HG03575 (cell line): ENCODE results near the gene EXOC7.
"Not testable (repeated sequence)": the region's sequence is repeated elsewhere in the genome, so short reads cannot be mapped to it uniquely, and the experiment has no call there.

Source experiments
- ATAC-seq: cut with Tn5 transposase; IDR thresholded peaks from one replicate; pipeline ENCODE4 v1.9.1; 2021; ENCODE audit not compliant: unreplicated experiment, insufficient number of reproducible peaks, low FRiP score; ENCODE audit errors: extremely low read depth

The EXOC7 gene

DNA sequence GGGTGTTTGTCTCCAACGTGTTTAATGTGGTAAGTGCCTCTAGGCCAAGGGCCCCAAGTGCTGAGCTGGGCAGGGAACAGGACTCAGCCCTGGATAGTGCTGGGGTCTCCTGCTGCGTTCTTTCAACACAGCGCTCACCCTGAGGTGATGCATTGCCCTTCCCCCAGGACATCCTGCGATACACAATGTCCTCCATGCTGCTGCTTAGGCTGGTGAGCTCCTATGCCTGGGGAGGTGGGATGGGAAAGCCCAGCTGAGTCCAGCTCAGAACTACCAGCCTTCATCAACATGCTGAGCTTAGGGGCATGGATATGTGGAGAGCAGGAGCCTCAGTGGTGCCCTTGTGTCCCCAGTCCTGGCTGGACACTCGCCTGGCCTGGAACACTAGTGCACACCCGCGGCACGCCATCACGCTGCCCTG is 24.0 kb downstream of the EXOC7 start:
- no peak for ATAC-seq

DNA sequence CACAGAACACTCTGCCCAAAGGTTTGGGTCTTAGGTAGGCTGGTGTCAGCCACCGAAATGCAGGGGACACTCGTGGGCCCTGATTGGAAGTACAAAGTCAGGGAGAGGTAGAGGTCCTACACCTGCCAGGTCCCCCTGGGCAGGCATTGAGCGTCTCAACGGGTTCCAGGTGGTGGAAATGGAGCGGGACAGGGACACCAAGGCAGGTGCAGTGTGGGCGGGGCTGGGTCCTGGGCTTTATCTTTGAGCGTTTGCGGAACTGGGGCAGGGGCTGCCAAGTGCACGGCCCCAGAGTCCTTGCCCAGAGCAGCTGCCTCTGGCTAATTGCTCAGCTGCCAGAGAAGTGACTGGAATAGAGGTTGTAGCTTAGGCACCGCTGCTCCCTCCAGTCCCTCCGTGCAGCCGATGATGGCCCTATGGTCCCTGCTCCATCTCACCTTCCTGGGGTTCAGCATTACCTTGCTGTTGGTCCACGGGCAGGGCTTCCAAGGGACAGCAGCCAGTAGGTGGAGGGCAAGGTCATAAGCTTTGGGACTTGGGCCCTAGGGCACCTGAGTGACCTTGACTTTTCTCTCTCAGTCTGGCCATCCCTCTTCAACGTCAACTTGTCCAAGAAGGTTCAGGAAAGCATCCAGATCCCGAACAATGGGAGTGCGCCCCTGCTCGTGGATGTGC is 24.6 kb downstream of the EXOC7 start, which contains the start of gene ZACN:
Gene ZACN, plus strand, starts transcription at position 323 of the 675 bp plus-strand sequence. Its CDS starts 83 bp downstream, at position 406.
- ATAC-seq = no peak

DNA sequence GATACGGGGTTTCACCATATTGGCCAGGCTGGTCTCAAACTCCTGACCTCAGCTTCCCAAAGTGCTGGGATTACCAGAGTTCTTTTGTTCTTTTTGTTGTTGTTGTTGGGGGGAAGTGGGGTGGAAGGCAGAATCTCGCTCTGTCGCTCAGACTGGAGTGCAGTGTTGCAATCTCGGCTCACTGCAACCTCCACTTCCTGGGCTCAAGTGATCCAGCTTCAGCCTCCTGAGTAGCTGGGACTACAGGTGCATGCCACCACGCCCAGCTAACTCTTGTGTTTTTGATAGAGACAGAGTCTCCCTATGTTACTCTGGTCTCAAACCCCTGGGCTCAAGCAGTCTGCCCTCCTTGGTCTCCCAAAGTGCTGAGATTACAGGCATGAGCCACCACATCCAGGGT is 25.2 kb downstream of the EXOC7 start:
- ATAC-seq = not testable (repeated sequence)

DNA sequence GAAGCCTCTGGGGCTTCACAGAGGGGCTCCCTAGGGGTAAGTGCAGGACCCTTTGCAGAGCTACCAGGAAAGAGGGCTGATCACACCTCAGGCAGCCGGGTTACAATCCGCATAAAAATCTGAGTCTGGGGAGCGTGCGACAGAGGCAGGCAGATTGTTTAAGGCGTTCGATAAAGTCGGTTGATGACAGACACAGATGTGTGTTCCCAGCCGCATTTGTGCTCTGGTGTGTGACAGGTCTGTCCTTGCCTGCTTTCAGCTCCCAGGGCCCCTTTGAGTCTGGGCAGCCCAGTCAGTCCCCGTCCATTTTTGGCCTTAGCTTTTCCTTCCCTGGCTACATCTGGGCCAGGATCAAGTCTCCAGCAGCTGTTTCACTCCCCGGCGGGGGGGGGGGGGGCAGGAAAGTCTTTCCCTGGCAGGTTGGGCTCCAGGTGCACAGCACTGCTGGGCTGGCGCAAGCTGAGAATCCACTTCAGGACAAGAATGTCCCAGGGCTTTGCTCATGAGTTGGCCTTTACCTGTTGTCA is 25.9 kb downstream of the EXOC7 start:
- no peak for ATAC-seq

DNA sequence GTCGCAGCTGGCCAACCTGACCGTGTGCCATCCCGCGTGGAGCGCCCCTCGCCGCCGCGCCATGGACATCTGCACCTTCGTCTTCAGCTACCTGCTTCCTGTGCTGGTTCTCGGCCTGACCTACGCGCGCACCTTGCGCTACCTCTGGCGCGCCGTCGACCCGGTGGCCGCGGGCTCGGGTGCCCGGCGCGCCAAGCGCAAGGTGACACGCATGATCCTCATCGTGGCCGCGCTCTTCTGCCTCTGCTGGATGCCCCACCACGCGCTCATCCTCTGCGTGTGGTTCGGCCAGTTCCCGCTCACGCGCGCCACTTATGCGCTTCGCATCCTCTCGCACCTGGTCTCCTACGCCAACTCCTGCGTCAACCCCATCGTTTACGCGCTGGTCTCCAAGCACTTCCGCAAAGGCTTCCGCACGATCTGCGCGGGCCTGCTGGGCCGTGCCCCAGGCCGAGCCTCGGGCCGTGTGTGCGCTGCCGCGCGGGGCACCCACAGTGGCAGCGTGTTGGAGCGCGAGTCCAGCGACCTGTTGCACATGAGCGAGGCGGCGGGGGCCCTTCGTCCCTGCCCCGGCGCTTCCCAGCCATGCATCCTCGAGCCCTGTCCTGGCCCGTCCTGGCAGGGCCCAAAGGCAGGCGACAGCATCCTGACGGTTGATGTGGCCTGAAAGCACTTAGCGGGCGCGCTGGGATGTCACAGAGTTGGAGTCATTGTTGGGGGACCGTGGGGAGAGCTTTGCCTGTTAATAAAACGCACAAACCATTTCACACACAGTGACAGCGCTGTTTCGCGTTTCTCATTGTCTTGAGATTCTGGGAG is 26.6 kb downstream of the EXOC7 start:
- ATAC-seq = no peak

DNA sequence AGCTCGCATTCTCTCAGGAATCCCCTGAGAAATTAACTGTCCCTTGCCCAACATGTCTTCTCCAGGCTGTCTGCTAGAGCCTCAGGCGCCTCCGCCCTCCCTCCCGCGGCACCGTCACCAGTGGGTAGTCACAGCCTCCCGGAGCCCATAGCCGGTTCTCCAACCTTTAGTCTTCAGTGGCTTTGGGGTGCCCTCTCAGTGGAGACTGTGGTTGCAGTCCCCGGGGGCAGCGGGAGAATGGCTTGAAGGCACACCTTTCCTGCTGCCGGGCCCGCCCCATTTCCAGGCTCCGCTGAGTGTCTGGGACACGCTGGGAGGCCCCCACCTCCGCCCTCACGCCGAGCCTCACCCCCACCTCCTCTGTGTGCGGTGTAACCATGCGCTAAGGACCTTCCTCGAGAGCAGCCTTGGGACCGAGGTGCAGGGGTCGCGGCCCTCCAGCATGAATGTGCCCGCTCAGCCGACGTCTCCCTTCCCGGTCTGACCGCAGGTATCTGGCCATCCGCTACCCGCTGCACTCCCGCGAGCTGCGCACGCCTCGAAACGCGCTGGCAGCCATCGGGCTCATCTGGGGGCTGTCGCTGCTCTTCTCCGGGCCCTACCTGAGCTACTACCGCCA is 27.3 kb downstream of the EXOC7 start:
- ATAC-seq = no peak

DNA sequence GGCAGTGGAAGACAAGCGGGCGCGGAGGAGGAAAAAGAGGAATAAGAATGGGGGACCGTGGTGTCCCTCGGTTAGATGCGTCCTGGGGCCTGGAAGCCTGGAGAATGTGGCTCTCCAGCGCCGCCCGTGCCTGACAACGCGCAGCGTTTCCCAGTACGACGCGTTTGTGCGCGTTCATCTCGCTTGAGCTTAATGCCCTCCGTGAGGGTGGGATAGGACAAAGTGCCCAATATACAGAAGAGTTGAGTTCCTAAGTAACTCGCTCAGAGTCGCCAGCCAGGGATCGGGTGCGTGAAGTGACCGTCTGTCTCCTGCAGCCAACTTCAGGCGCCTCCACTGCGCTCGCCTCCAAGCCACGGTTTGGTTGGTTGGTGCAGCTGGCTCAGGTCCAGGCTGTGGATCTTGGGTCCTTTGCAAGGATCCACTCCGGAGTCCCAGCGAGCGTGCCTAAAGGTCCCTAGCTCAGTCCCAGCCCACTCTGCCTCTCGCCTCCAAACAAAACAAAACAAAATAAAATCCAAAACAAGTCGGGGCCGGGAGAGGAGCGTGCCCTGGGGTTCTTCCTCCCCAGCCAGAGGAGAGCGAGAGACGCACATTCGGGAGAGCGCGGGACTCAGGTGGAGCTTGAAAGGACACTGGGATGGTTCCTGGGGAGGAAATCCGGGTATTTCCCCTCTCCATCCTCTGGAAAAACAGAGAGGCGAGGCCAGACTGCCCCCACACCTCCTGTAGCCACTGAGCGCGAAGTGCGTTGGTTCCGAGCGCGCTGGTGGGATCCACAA is 28.0 kb downstream of the EXOC7 start:
- no peak for ATAC-seq

DNA sequence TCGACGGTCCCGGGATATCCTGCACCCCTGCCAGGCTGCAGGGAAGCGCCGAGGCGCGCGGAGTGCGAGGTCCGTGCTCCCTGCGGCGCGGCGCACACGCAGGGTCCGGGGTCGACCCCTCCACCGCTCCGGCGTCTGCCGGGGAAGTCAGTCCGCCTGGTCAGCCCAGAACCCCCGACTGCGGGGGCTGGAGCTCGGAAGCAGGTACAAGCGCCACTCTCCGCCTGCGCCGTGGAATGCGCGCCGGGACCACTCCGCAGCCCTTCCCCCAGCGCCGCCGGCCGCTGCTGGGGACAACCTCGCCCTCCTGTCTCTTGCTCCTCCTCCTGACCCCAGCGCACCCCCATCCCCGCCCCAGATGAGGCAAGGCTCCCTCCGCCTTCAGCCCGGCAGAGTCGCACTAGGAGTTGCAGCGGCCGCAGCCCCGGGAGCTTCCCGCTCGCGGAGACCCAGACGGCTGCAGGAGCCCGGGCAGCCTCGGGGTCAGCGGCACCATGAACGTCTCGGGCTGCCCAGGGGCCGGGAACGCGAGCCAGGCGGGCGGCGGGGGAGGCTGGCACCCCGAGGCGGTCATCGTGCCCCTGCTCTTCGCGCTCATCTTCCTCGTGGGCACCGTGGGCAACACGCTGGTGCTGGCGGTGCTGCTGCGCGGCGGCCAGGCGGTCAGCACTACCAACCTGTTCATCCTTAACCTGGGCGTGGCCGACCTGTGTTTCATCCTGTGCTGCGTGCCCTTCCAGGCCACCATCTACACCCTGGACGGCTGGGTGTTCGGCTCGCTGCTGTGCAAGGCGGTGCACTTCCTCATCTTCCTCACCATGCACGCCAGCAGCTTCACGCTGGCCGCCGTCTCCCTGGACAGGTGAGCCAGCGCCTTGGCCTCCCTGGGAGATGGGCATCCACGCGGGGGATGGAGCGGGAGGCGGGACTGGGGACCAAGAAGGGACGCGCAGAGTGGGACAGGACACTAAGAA is 28.9 kb downstream of the EXOC7 start, which contains the start of gene GALR2:
Gene GALR2, plus strand, starts transcription at position 392 of the 974 bp plus-strand sequence. Its CDS starts 103 bp downstream, at position 495.
- no peak for ATAC-seq

DNA sequence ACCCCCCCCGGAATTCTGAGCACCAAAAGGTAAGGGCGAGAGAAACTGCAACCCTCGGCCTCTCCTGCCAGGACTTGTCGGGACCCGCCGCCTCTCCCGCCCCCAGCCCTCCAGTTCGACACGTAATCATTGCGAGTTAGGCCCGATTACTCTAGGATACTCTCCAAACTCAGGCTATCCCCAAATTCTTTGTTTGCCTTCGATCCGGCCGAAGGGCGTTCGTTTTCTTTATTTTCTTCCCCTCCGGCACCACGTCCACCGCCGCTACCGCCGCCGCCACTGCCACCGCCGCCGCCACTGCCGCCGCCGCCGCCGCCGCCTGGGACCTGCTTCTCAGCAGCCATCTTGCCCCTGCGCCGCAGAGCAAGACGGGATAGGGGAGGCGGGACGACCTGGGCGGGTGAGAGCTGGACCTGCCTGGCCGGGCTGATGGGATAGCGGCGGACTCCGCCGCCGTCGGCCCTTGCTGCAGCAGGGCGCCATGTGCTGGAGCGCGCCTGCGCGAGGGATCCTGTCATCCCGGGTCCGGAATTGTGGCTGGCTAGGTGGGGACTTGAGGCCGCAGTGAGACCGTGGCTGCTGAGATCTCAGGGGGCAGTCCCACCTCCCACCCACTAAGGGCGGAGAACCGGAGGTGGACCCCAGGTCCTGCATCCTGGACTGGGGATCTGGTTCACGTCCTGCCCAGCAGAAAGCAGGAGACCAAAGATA is 31.3 kb downstream of the EXOC7 start, which contains the start of gene SRP68:
Gene SRP68, minus strand, starts transcription at position 370 of the 711 bp plus-strand sequence. Its CDS starts 26 bp downstream, at position 344.
- ATAC-seq = no peak

DNA sequence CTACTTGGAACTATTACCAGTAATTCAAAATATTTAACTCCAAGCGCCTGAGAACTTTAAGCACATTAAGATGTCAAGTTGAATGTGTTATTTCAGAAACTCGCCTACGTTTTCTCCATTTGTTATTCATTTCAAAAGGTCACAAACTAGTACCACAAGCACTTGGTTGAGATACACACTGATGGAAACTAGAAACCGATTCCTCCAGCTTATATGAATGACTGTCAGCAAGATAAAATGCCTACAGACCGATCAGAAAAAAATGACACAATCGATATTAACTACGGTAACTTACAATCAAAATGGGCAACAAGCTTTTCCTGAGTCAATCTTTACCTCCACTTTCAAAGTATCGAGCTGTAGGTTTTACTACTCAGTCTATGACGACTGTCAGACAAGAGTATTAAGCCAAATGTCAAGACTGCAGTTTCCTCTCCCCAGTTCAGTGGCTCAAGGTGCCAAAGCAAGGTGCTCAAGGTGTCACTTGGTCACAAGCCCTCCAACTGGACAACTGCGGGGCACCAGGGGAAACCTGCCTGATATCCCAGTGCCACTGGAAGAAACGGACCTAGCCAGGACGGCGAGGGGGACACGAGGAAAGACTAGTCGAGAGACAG is 31.9 kb downstream of the EXOC7 start:
- no peak for ATAC-seq

DNA sequence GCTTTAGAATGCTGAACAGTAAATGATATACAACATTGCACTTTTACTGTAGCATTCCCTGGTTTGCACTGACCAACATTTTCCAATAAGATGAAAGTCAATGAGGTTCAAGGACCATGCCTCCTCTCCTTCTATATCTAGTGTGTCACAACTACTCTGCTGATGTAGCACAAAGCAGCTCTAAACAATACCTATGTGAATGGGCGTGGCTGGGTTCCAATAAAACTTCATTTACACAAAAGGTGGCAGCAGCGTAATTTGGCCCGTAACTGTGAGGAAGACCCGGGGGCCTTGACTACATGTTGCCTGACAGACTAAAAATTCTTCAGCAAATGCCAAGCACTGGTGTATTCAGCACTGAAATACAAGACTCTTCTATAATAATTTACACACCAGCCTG is 37.8 kb downstream of the EXOC7 start:
- no peak for ATAC-seq

DNA sequence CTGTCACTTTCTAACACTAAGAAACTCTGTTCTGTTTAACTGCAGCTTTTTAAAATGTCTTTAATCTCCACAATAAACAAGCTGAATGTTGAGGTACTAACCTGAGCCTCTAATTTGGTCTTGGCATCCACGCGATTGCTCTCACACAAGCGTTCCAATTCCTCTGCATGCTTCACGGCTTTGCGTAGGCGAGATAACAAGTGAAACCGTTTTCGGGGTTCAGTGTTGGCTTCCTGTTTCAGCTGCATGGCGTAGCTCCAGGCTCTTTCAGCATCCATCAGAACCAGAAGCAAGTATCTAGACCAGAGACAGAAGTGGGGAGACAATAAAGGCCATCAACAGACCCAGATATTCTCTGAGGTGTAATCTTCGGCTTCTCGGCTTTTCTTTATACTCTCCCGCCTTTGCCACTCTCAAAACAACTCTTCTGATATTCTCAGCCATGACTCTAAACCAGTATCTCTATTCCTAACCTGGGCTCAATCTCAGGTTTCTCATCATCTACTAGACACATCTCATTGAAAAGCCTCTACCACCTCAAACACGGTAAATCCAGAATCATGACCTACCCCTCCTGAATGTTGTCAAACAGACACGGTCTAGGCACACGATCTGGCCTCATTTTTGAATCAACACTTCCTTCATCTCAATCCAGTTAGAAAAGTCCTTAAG is 39.6 kb downstream of the EXOC7 start:
- no peak for ATAC-seq

DNA sequence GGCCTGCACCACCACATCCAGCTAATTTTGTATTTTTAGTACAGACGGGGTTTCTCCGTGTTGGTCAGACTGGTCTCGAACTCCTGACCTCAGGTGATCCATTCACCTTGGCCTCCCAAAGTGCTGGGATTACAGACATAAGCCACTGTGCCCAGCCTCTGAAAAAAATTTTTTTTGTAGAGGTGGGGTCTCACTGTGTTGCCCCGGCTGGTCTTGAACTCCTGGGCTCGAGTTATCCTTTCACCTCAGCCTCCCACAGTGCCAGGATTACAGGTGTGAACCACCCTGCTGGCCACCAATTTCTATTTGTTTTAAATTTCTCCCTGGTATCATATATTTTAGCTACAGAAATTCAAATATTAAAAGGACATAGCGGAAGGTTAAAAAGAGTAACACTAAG is 45.3 kb downstream of the EXOC7 start:
- not testable (repeated sequence) for ATAC-seq

DNA sequence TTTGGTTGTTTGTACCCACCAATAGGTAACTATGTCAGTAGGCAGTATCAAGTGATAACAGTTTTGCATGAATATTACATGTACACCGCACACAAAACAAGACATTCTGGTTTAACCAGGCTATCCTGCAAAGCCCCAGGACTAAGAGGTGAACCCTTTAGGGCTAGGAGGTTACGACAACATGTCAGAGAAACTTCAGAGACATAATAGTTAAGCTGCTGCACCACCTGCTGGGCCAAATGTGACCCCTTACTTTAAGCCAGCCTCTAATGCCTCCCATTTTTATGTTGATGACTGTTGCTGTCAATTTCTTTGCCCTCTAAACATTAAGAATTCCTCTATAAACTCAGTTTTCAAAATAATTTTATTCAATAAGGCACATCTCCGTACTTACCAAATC is 46.7 kb downstream of the EXOC7 start:
- ATAC-seq = no peak

DNA sequence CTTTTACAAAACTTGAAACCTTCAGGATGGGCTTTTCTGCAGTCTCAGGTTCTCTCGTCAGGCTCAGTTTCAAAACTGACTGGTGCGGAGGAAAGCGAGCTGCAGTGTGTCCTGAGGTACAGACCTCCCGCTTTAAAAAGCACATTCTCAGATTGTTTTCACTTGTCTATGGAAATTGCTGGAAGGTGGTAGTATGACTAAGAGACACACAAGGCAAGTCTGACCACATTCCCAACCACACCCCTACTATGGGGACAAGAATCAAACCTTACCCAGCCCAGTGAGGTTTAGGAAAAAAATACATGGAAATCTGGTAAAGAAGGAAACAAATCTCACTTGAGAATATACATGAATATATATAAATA is 49.5 kb downstream of the EXOC7 start:
- no peak for ATAC-seq
